Esophagus muscularis mucosa (tissue), 4 donors: ENCODE results near the gene SLC24A3. TPM values are rescaled to one million over a fixed set of nuclear protein-coding genes. Genes with fewer than 3 reads are reported as not detected.

Source experiments
- DNase-seq: peaks from one replicate; pipeline ENCODE4 v3.0.0-alpha.2; 2017; ENCODE audit errors: extremely low spot score
- H3K27ac ChIP-seq, 4 donors: fragments of 200-600 bp; sonication (generic); replicated peaks in 1 of 4; 1 replicate in 3 of 4; 2 replicates in 1 of 4; pipeline ENCODE4 v1.5.1; 2016 to 2019; ENCODE audit warnings: mild to moderate bottlenecking in 1 of 4
- H3K27me3 ChIP-seq, 4 donors: fragments of 200-600 bp; sonication (generic); one replicate each; pipeline versions ENCODE4 v1.5.1 to v1.6.0; 2016 to 2019
- H3K36me3 ChIP-seq, 4 donors: fragments of 200-600 bp; sonication (generic); one replicate each; pipeline ENCODE4 v1.5.1; 2016 to 2019
- H3K4me1 ChIP-seq, 4 donors: fragments of 200-600 bp; sonication (generic); one replicate each; pipeline ENCODE4 v1.5.1; 2016 to 2019
- H3K4me3 ChIP-seq, 4 donors: fragments of 200-600 bp; sonication (generic); 1 replicate in 2 of 4; 2 replicates in 2 of 4; pipeline ENCODE4 v1.5.1; 2016 to 2019; ENCODE audit warnings: mild to moderate bottlenecking in 4 of 4, moderate library complexity in 1 of 4
- H3K9me3 ChIP-seq, 4 donors: fragments of 200-600 bp; sonication (generic); 1 replicate in 3 of 4; 2 replicates in 1 of 4; pipeline ENCODE4 v1.5.1; 2016 to 2019
- CTCF ChIP-seq, 3 experiments: fragments of 200-600 bp in 2 of 3; fragments of 450-650 bp in 1 of 3; sonication (generic) in 2 of 3; IDR thresholded peaks; one replicate each; pipeline ENCODE4 v1.5.1; 2017 to 2019; ENCODE audit warnings: antibody characterized with exemption in 3 of 3, mild to moderate bottlenecking in 2 of 3, moderate library complexity in 1 of 3
- EP300 ChIP-seq: sonication (generic); formaldehyde crosslinking; IDR thresholded peaks from one replicate; pipeline ENCODE4 v1.6.1; 2017; ENCODE audit warnings: antibody characterized with exemption
- POLR2A ChIP-seq: fragments of 450-650 bp; IDR thresholded peaks from one replicate; pipeline ENCODE4 v1.6.1; 2017; ENCODE audit warnings: antibody characterized with exemption, moderate library complexity, mild to moderate bottlenecking, low read depth
- POLR2AphosphoS5 ChIP-seq, 2 donors: sonication (generic); formaldehyde crosslinking; IDR thresholded peaks; one replicate each; pipeline ENCODE4 v1.6.1; 2017; ENCODE audit warnings: antibody characterized with exemption in 2 of 2
- WGBS: methylation state at CpG from one replicate; pipeline ENCODE4 v1.1.5; 2018; 5-methylcytosine and 5-hydroxymethylcytosine counted together
- intact Hi-C: fragments of 100-400 bp; cut with DNase I; formaldehyde crosslinking; loops from one replicate; pipeline ENCODE4 v1.15.1; 2023
- total RNA-seq, 4 donors: library from RNA; depleted of rRNA; stranded (reverse); fragments of >200 nt; gene quantifications; one replicate each; pipeline versions ENCODE4 v1.1.0 to v1.2.1, GENCODE V29; 2016

Gene SLC24A3
- total RNA-seq, 4 donors from 2014 or later = 4.6 to 11.5 (median 6.6) TPM

- no peaks in the 10 kb centered on the region for H3K36me3 ChIP-seq
- intact Hi-C loops = no loop called here
- TF ChIP-seq EP300 (no peak), POLR2AphosphoS5 (IDR thresholded peaks at IDR 0.05) (no peak), POLR2A (no peak), CTCF (IDR thresholded peaks at IDR 0.05) (no peak)
- no peak overlapping the region for H3K4me3 ChIP-seq
- H3K9me3 ChIP-seq = no peaks in the 10 kb centered on the region
- H3K4me1 ChIP-seq = peaks cover 0 to 16% (median 14%) of the 10 kb centered on the region in 4 donors
- H3K27ac ChIP-seq = no peak overlapping the region
- WGBS = 60% methylated on average over 9 of the region's 9 CpGs
- no peaks in the 10 kb centered on the region for H3K27me3 ChIP-seq
- DNase-seq = peak; percentile 78
Measured at GRCh38 chr20:19427480-19427879, 215.0 kb downstream of the SLC24A3 start.

- peak; percentile 80 for DNase-seq
- no peaks in the 10 kb centered on the region for H3K36me3 ChIP-seq
- no peak overlapping the region for H3K4me3 ChIP-seq
- H3K27ac ChIP-seq = no peak overlapping the region
- H3K4me1 ChIP-seq = peaks cover 0 to 16% (median 14%) of the 10 kb centered on the region in 4 donors
- H3K9me3 ChIP-seq = no peaks in the 10 kb centered on the region
- no peaks in the 10 kb centered on the region for H3K27me3 ChIP-seq
- intact Hi-C loops = no loop called here
- TF ChIP-seq POLR2A (no peak), EP300 (no peak), CTCF (IDR thresholded peaks at IDR 0.05) (no peak), POLR2AphosphoS5 (IDR thresholded peaks at IDR 0.05) (no peak)
- 48% methylated on average over 7 of the region's 7 CpGs for WGBS
Measured at GRCh38 chr20:19427913-19428312, 215.5 kb downstream of the SLC24A3 start.

- no peak for TF ChIP-seq EP300
- TF ChIP-seq POLR2A = no peak
- TF ChIP-seq CTCF (IDR thresholded peaks at IDR 0.05) = no peak
- DNase-seq = peak; percentile 57
- Histone ChIP-seq H3K27ac (no peak overlapping the region), H3K4me1 (peaks cover 0 to 16% (median 14%) of the 10 kb centered on the region in 4 donors), H3K27me3 (no peaks in the 10 kb centered on the region), H3K9me3 (no peaks in the 10 kb centered on the region), H3K4me3 (no peak overlapping the region), H3K36me3 (no peaks in the 10 kb centered on the region)
- 72% methylated on average over 5 of the region's 5 CpGs for whole genome bisulfite sequencing
- intact Hi-C loops = no loop called here
Measured at GRCh38 chr20:19428324-19428723, 215.9 kb downstream of the SLC24A3 start.

GRCh38 chr20:19429538-19429937, 217.1 kb downstream of the SLC24A3 start:
- peak; percentile 31 for DNase-seq
- no peaks in the 10 kb centered on the region for H3K36me3 ChIP-seq
- peaks cover 0 to 16% (median 14%) of the 10 kb centered on the region in 4 donors for H3K4me1 ChIP-seq
- no peaks in the 10 kb centered on the region for H3K27me3 ChIP-seq
- 70% methylated on average over 7 of the region's 7 CpGs for WGBS
- intact Hi-C loops = no loop called here
- H3K4me3 ChIP-seq = no peak overlapping the region
- H3K27ac ChIP-seq = no peak overlapping the region
- TF ChIP-seq EP300 = no peak
- TF ChIP-seq POLR2AphosphoS5 (IDR thresholded peaks at IDR 0.05) = no peak
- no peak for TF ChIP-seq CTCF (IDR thresholded peaks at IDR 0.05)
- no peak for TF ChIP-seq POLR2A
- no peaks in the 10 kb centered on the region for H3K9me3 ChIP-seq

- peak; percentile 75 for DNase-seq
- Histone ChIP-seq H3K4me1 (peaks cover 0 to 16% (median 14%) of the 10 kb centered on the region in 4 donors), H3K27me3 (no peaks in the 10 kb centered on the region), H3K9me3 (no peaks in the 10 kb centered on the region), H3K4me3 (no peak overlapping the region), H3K36me3 (no peaks in the 10 kb centered on the region), H3K27ac (no peak overlapping the region)
- TF ChIP-seq POLR2A = no peak
- TF ChIP-seq CTCF (IDR thresholded peaks at IDR 0.05) = no peak
- no peak for TF ChIP-seq EP300
- TF ChIP-seq POLR2AphosphoS5 (IDR thresholded peaks at IDR 0.05) = no peak
- WGBS = 90% methylated on average over 4 of the region's 5 CpGs
- intact Hi-C loops = no loop called here
Measured at GRCh38 chr20:19430641-19431315, 218.3 kb downstream of the SLC24A3 start.
